Lower leg skin (tissue), 4 donors: Measurements from ENCODE around the gene FAM174C. TPM values are rescaled to one million over a fixed set of nuclear protein-coding genes. Genes with fewer than 3 reads are reported as not detected.
A peak's percentile ranks its signal among the peaks of the same experiment; 100 is the strongest.

Experiments used
- DNase-seq, 2 donors: peaks; one replicate each; pipeline ENCODE4 v3.0.0-alpha.2; 2019; ENCODE audit warnings: low spot score in 2 of 2
- H3K4me3 ChIP-seq: fragments of 200-600 bp; sonication (generic); 2 replicates; pipeline ENCODE4 v1.5.1; 2017; ENCODE audit warnings: mild to moderate bottlenecking, low read depth; ENCODE audit not compliant: poor library complexity, severe bottlenecking
- CTCF ChIP-seq, 3 donors: fragments of 450-650 bp; IDR thresholded peaks; one replicate each; pipeline ENCODE4 v1.5.1; 2016; ENCODE audit warnings: antibody characterized with exemption in 3 of 3, mild to moderate bottlenecking in 3 of 3, moderate library complexity in 2 of 3
- POLR2A ChIP-seq, 2 donors: fragments of 450-650 bp; IDR thresholded peaks; one replicate each; pipeline ENCODE4 v1.6.1; 2016 to 2017; ENCODE audit warnings: antibody characterized with exemption in 2 of 2, mild to moderate bottlenecking in 1 of 2, moderate library complexity in 1 of 2
- WGBS, 2 donors: methylation state at CpG; one replicate each; pipeline ENCODE4 v1.1.5; 2018; 5-methylcytosine and 5-hydroxymethylcytosine counted together
- intact Hi-C: fragments of 100-400 bp; cut with DNase I; formaldehyde crosslinking; loops from one replicate; pipeline ENCODE4 v1.15.0; 2023; ENCODE audit warnings: low total_unique reads
- total RNA-seq, 4 donors: library from RNA; depleted of rRNA; stranded (reverse); fragments of >200 nt; gene quantifications; one replicate each; pipeline ENCODE4 v1.1.0, GENCODE V29; 2016

The FAM174C gene
- total RNA-seq, 4 donors from 2014 or later, result 66.3 to 74.1 (median 68.8) TPM

GRCh38 chr19:1266129-1266915, 9.0 kb upstream of the FAM174C start:
- TF ChIP-seq POLR2A (IDR thresholded peaks at IDR 0.05), result no peak
- TF ChIP-seq CTCF (IDR thresholded peaks at IDR 0.05), result no peak
- WGBS, 2 donors, result 2% methylated on average over 46 to 49 of the region's 84 CpGs
- intact Hi-C loops, result loop anchor here (2.0 to 5.0 kb wide), 2 partner anchors 22 to 164 kb away; partner anchors contain the start of gene GPX4
- H3K4me3 ChIP-seq, result no peak overlapping the region
- peak in 1 of 2 donors; percentile 96 for DNase-seq

GRCh38 chr19:1266916-1267476, 8.3 kb upstream of the FAM174C start:
- intact Hi-C loops, result loop anchor here (2.0 to 5.0 kb wide), 2 partner anchors 22 to 165 kb away; partner anchors contain the start of gene GPX4
- no peak overlapping the region for H3K4me3 ChIP-seq
- peak in 1 of 2 donors; percentile 96 for DNase-seq
- peak in 1 of 3 donors; percentile 94 for TF ChIP-seq CTCF (IDR thresholded peaks at IDR 0.05)
- no peak for TF ChIP-seq POLR2A (IDR thresholded peaks at IDR 0.05)
- WGBS, 2 donors, result 0 to 1% methylated on average over 30 to 47 of the region's 59 CpGs

GRCh38 chr19:1267477-1268225, 7.7 kb upstream of the FAM174C start:
- TF ChIP-seq CTCF (IDR thresholded peaks at IDR 0.05) (no peak), POLR2A (IDR thresholded peaks at IDR 0.05) (no peak)
- no peak overlapping the region for H3K4me3 ChIP-seq
- peak in 1 of 2 donors; percentile 90 for DNase-seq
- intact Hi-C loops, result loop anchor here (2.0 to 5.0 kb wide), 2 partner anchors 23 to 165 kb away; partner anchors contain the start of gene GPX4
- WGBS, 2 donors, result 24 to 25% methylated on average over 32 to 35 of the region's 35 CpGs

- intact Hi-C loops, result loop anchor here (5.0 kb wide), 1 partner anchor 166 kb away; the partner anchor contains the start of gene GPX4
- DNase-seq, result no peak
- TF ChIP-seq POLR2A (IDR thresholded peaks at IDR 0.05), result no peak
- H3K4me3 ChIP-seq, result no peak overlapping the region
- WGBS, 2 donors, result 45 to 51% methylated on average over 35 to 40 of the region's 40 CpGs
These were observed 6.9 kb upstream of the FAM174C start for GRCh38 chr19:1268226-1269064.

GRCh38 chr19:1269065-1269477, 6.3 kb upstream of the FAM174C start, which contains the start of gene CIRBP:
CIRBP (plus strand) TSS chr19:1269332; CDS start chr19:1270934, 1,602 bp downstream.
- TF ChIP-seq CTCF (IDR thresholded peaks at IDR 0.05) (no peak), POLR2A (IDR thresholded peaks at IDR 0.05) (peak in 1 of 2 donors; percentile 97)
- intact Hi-C loops, result loop anchor here (5.0 kb wide), 1 partner anchor 167 kb away; the partner anchor contains the start of gene GPX4
- peak; percentile 100 for DNase-seq
- 0 to 1% methylated on average over 36 to 38 of the region's 50 CpGs for WGBS, 2 donors
- peak within 1 kb of the TSS; percentile 58 for H3K4me3 ChIP-seq
